ENCODE results near the gene BAZ2B. TPM values are rescaled to one million over a fixed set of nuclear protein-coding genes. Genes with fewer than 3 reads are reported as not detected.

Gene BAZ2B
- total and polyA plus RNA-seq, 2 experiments from 2014 or later = 51.7 to 62.9 TPM

GRCh38 chr2:159661286-159661685 lies 44.9 kb upstream of the BAZ2B start (continued):
- TF ChIP-seq REST (IDR thresholded peaks at IDR 0.05; ENCODE audit: unreplicated experiment) (no peak), POLR2AphosphoS5 (IDR thresholded peaks at IDR 0.05; ENCODE audit: low read depth) (no peak), ETS1 (IDR thresholded peaks at IDR 0.05) (no peak), EZH2phosphoT487 (IDR thresholded peaks at IDR 0.05; ENCODE audit: unreplicated experiment) (no peak), NANOG (IDR thresholded peaks at IDR 0.05; ENCODE audit: borderline replicate concordance) (no peak), CTCF (conservative IDR thresholded peaks at IDR 0.05; ENCODE audit: low read depth in 2 of 2) (no peak), JUNB (IDR thresholded peaks at IDR 0.05; ENCODE audit: unreplicated experiment) (no peak)

- ATAC-seq (no peak), DNase-seq (ENCODE audit: low spot score) (no peak)
- Histone ChIP-seq H3K27me3 (ENCODE audit: insufficient read depth) (no peaks in the 10 kb centered on the region), H3K4me2 (no peak overlapping the region), H3K79me2 (replicated peaks; ENCODE audit: insufficient read depth) (no peaks in the 10 kb centered on the region), H3K4me1 (ENCODE audit: insufficient read depth) (peaks cover 12% of the 10 kb centered on the region; the same call in 1 of the 2 replicates), H3K4me3 (no peak overlapping the region), H3K9me2 (ENCODE audit: insufficient read depth) (no peaks in the 10 kb centered on the region), H4K20me1 (replicated peaks; ENCODE audit: insufficient read depth) (no peaks in the 10 kb centered on the region), H2AFZ (no peak overlapping the region), H3K27ac (ENCODE audit: low read depth) (no peak overlapping the region), H3K36me3 (ENCODE audit: insufficient read depth) (no peaks in the 10 kb centered on the region), H3F3A (replicated peaks; ENCODE audit: low read depth) (no peaks in the 10 kb centered on the region)
- no peaks in the 10 kb centered on the region; the same call in 2 of the 3 replicates for H3K36me3 Mint-ChIP-seq (ENCODE audit: low read depth)
- H3K4me1 Mint-ChIP-seq = peaks cover 11% of the 10 kb centered on the region; the same call in 2 of the 3 replicates
- no peak overlapping the region for H3K4me3 Mint-ChIP-seq
- no peaks in the 10 kb centered on the region; the same call in 2 of the 3 replicates for H3K9me3 Mint-ChIP-seq
- H3K27me3 Mint-ChIP-seq (ENCODE audit: insufficient read depth, low read depth, poor library complexity) = no peaks in the 10 kb centered on the region
- H3K27ac Mint-ChIP-seq = no peak overlapping the region
- TF ChIP-seq EZH2 (IDR thresholded peaks at IDR 0.05; ENCODE audit: low read depth, unreplicated experiment) = no peak
- no peak for TF ChIP-seq ZNF331 (CRISPR knock-in tag; IDR thresholded peaks at IDR 0.05; ENCODE audit: low read depth)
- TF ChIP-seq STAT1 (IDR thresholded peaks at IDR 0.05; ENCODE audit: unreplicated experiment) = no peak
- no peak for TF ChIP-seq JUNB (IDR thresholded peaks at IDR 0.05; ENCODE audit: unreplicated experiment)
- TF ChIP-seq CREB1 (CRISPR knock-in tag; IDR thresholded peaks at IDR 0.05; ENCODE audit: low read depth) = no peak
- no peak for TF ChIP-seq ETS1 (IDR thresholded peaks at IDR 0.05)
- no peak for TF ChIP-seq POLR2AphosphoS5 (IDR thresholded peaks at IDR 0.05; ENCODE audit: low read depth)
- TF ChIP-seq CTCF (conservative IDR thresholded peaks at IDR 0.05; ENCODE audit: low read depth in 2 of 2) = no peak
- TF ChIP-seq REST (IDR thresholded peaks at IDR 0.05; ENCODE audit: unreplicated experiment) = no peak
Observed at GRCh38 chr2:159658881-159659873, 42.8 kb upstream of the BAZ2B start.

All from GM23338 (cell line).